BJ (cell line): ENCODE measurements around the gene DCPS. TPM values are rescaled to one million over a fixed set of nuclear protein-coding genes. Genes with fewer than 3 reads are reported as not detected.

Experiments
- CTCF ChIA-PET: fragments of 350-600 bp; formaldehyde crosslinking; extraction: SDS; loops from one replicate; lab custom pipeline; 2021; ENCODE audit warnings: antibody characterized with exemption, inconsistent platforms; lab: Yijun Ruan, JAX
- POLR2A ChIA-PET: fragments of 300-600 bp; sonication (Branson Sonifier 250); formaldehyde crosslinking; extraction: SDS; loops from one replicate; lab custom pipeline; 2021; ENCODE audit warnings: antibody characterized with exemption; lab: Charles Lee
- DNase-seq: peaks from one replicate; pipeline ENCODE4 v3.0.0-alpha.2; 2011; ENCODE audit warnings: low read depth
- H3K27me3 ChIP-seq: 2 replicates; pipeline ENCODE4 v1.6.0; 2011; ENCODE audit warnings: low read length; ENCODE audit not compliant: control insufficient read depth, insufficient read depth
- H3K36me3 ChIP-seq: 2 replicates; pipeline ENCODE4 v1.5.1; 2011; ENCODE audit warnings: low read length; ENCODE audit not compliant: control insufficient read depth, insufficient read depth
- H3K4me3 ChIP-seq: 2 replicates; pipeline ENCODE4 v1.5.1; 2011; ENCODE audit warnings: low read depth, mild to moderate bottlenecking, control low read depth, low read length
- CTCF ChIP-seq: IDR thresholded peaks from 2 replicates; pipeline ENCODE4 v1.5.1; 2011; ENCODE audit warnings: low read depth, mild to moderate bottlenecking, control low read depth, inconsistent platforms, low read length, moderate library complexity; ENCODE audit not compliant: insufficient read depth
- polyA plus RNA-seq: library from polyadenylated mRNA; depleted of rRNA; stranded (reverse); fragments of >200 nt; gene quantifications from 2 replicates; pipeline ENCODE4 v1.2.3, GENCODE V29; 2011

The DCPS gene
- polyA plus RNA-seq, 1 experiment: 23.5 TPM

- Histone ChIP-seq H3K4me3 (no peak overlapping the region), H3K36me3 (no peaks in the 10 kb centered on the region), H3K27me3 (no peaks in the 10 kb centered on the region)
- TF ChIP-seq CTCF: no peak
- DNase-seq: no peak
- CTCF ChIA-PET: interaction anchor here (4.0 kb wide), 1 partner anchor 24 kb away, joined by 17 read pairs; no protein-coding TSS in a partner anchor
- POLR2A ChIA-PET: no interaction called here
These were observed 31.0 kb downstream of the DCPS start for GRCh38 chr11:126334659-126335462.

- POLR2A ChIA-PET: no interaction called here
- CTCF ChIA-PET: interaction anchor here (4.0 kb wide), 1 partner anchor 25 kb away, joined by 17 read pairs; no protein-coding TSS in a partner anchor
- Histone ChIP-seq H3K4me3 (no peak overlapping the region), H3K36me3 (no peaks in the 10 kb centered on the region), H3K27me3 (no peaks in the 10 kb centered on the region)
- TF ChIP-seq CTCF: no peak
- DNase-seq: no peak
These were observed 31.6 kb downstream of the DCPS start for GRCh38 chr11:126335463-126335760.

- Histone ChIP-seq H3K36me3 (no peaks in the 10 kb centered on the region), H3K27me3 (no peaks in the 10 kb centered on the region), H3K4me3 (no peak overlapping the region)
- CTCF ChIA-PET: interaction anchor here (4.0 kb wide), 1 partner anchor 26 kb away, joined by 17 read pairs; no protein-coding TSS in a partner anchor
- no peak for DNase-seq
- POLR2A ChIA-PET: no interaction called here
- no peak for TF ChIP-seq CTCF
These were observed 32.3 kb downstream of the DCPS start for GRCh38 chr11:126336138-126336541.

- H3K27me3 ChIP-seq: no peaks in the 10 kb centered on the region
- POLR2A ChIA-PET: no interaction called here
- CTCF ChIA-PET: interaction anchor here (4.0 kb wide), 1 partner anchor 26 kb away, joined by 17 read pairs; no protein-coding TSS in a partner anchor
- no peak for TF ChIP-seq CTCF
- no peaks in the 10 kb centered on the region for H3K36me3 ChIP-seq
- no peak overlapping the region for H3K4me3 ChIP-seq
- no peak for DNase-seq
These were observed 32.8 kb downstream of the DCPS start for GRCh38 chr11:126336671-126337101.

GRCh38 chr11:126337126-126337473, 33.2 kb downstream of the DCPS start:
- DNase-seq: no peak
- CTCF ChIA-PET: interaction anchor here (0.6 to 4.0 kb wide), 2 partner anchors 27 to 57 kb away, joined by 3 to 17 read pairs; no protein-coding TSS in a partner anchor

More at GRCh38 chr11:126337126-126337473, 33.2 kb downstream of the DCPS start:
- H3K36me3 ChIP-seq: no peaks in the 10 kb centered on the region
- no peak overlapping the region for H3K4me3 ChIP-seq
- POLR2A ChIA-PET: no interaction called here
- TF ChIP-seq CTCF: no peak
- H3K27me3 ChIP-seq: no peaks in the 10 kb centered on the region
